SU-DHL-6 (cell line): ENCODE results near the gene VWA2.

Source experiments
- H2AFZ ChIP-seq: fragments of 200-600 bp; sonication (generic); 2 replicates; pipeline ENCODE4 v1.6.1; 2014; ENCODE audit warnings: low read depth, mild to moderate bottlenecking, moderate library complexity, mixed read lengths, antibody characterized with exemption, low read length; ENCODE audit not compliant: severe bottlenecking
- H3F3A ChIP-seq: fragments of 200-600 bp; shearing (Covaris generic); 2 replicates; pipeline ENCODE4 v1.6.0; 2016; ENCODE audit warnings: antibody characterized with exemption, mild to moderate bottlenecking; ENCODE audit not compliant: insufficient read depth
- H3K27ac ChIP-seq: fragments of 200-600 bp; sonication (generic); 2 replicates; pipeline ENCODE4 v1.5.1; 2016; ENCODE audit warnings: low read depth, mild to moderate bottlenecking, low read length, moderate library complexity, mixed read lengths
- H3K27me3 ChIP-seq: fragments of 200-600 bp; sonication (generic), shearing (Covaris generic); 2 replicates; pipeline ENCODE4 v1.6.0; 2014; ENCODE audit warnings: mild to moderate bottlenecking, low read length
- H3K36me3 ChIP-seq: fragments of 200-600 bp; sonication (generic); 2 replicates; pipeline ENCODE4 v1.6.1; 2014; ENCODE audit warnings: mild to moderate bottlenecking, low read length, mixed read lengths
- H3K4me2 ChIP-seq: fragments of 300-600, 200-600 bp; shearing (Covaris generic), sonication (generic); 2 replicates; pipeline ENCODE4 v1.6.0; 2014; ENCODE audit warnings: low read length, low read depth, mild to moderate bottlenecking; ENCODE audit not compliant: poor library complexity, severe bottlenecking
- H3K4me3 ChIP-seq: fragments of 200-600 bp; sonication (generic); 2 replicates; pipeline ENCODE4 v1.5.1; 2014; ENCODE audit warnings: antibody characterized with exemption, low read length, mild to moderate bottlenecking, mixed read lengths; ENCODE audit not compliant: insufficient read depth, poor library complexity, severe bottlenecking
- H3K79me2 ChIP-seq: fragments of 200-600 bp; sonication (generic); 2 replicates; pipeline ENCODE4 v1.6.1; 2014; ENCODE audit warnings: mild to moderate bottlenecking, low read length, moderate library complexity; ENCODE audit not compliant: insufficient read depth
- H3K9ac ChIP-seq: fragments of 200-600 bp; sonication (generic); 2 replicates; pipeline ENCODE4 v1.7.0; 2014; ENCODE audit warnings: mild to moderate bottlenecking, low read length
- H3K9me2 ChIP-seq: fragments of 200-600 bp; sonication (generic); replicated peaks from 2 replicates; pipeline ENCODE4 v1.6.1; 2014; ENCODE audit warnings: low read length; ENCODE audit not compliant: insufficient read depth
- H3K9me3 ChIP-seq: fragments of 200-600 bp; sonication (generic); 2 replicates; pipeline ENCODE4 v1.6.1; 2014; ENCODE audit warnings: low read length, mixed read lengths; ENCODE audit not compliant: insufficient read depth
- H4K20me1 ChIP-seq: fragments of 200-600 bp; sonication (generic); 2 replicates; pipeline ENCODE4 v1.6.1; 2014; ENCODE audit warnings: low read depth, mild to moderate bottlenecking, antibody characterized with exemption, low read length, moderate library complexity, mixed read lengths
- EZH2phosphoT487 ChIP-seq: fragments of 200-600 bp; sonication (generic), shearing (Covaris generic); conservative IDR thresholded peaks from 2 replicates; pipeline ENCODE4 v1.6.1; 2018; ENCODE audit warnings: mild to moderate bottlenecking, antibody characterized with exemption, low read length, moderate library complexity, mixed read lengths
- TF ChIP-seq, protein P1 (sequence below): fragments of 200-600 bp; sonication (generic); IDR thresholded peaks from one replicate; pipeline ENCODE4 v1.5.1; 2017; ENCODE audit warnings: antibody characterized with exemption, mild to moderate bottlenecking, low read length, moderate library complexity; ENCODE audit not compliant: insufficient read depth, poor library complexity, severe bottlenecking

The VWA2 gene

DNA sequence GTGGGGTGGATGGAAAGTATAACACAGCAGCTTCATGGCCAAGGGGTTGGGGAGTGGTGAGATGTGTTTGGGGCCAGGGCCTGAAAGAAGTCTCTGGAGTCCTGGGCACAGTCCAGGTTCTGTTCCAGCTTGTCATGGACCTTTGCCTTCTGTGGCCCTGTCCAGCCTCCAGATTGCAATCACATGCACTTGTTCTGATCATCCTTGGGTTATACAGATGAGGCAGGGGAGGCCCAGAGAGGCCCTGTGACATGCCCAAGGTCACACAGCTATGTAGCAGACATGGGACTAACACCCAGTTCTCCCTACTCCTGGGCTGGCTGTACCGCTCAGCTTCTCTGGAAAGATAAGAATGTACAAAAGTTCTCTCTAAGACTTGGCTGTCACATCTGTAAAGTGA is 11.7 kb downstream of the VWA2 start:
- H3K4me3 ChIP-seq = no peak overlapping the region
- no peak overlapping the region for H3K9ac ChIP-seq
- H2AFZ ChIP-seq = no peak overlapping the region
- H3K27ac ChIP-seq = no peak overlapping the region
- H3K9me3 ChIP-seq = no peaks in the 10 kb centered on the region
- H3K27me3 ChIP-seq = no peaks in the 10 kb centered on the region
- H3K9me2 ChIP-seq = no peaks in the 10 kb centered on the region
- no peaks in the 10 kb centered on the region for H3K79me2 ChIP-seq
- H3F3A ChIP-seq = no peaks in the 10 kb centered on the region
- no peak for TF ChIP-seq EZH2phosphoT487
- TF ChIP-seq, protein P1, sequence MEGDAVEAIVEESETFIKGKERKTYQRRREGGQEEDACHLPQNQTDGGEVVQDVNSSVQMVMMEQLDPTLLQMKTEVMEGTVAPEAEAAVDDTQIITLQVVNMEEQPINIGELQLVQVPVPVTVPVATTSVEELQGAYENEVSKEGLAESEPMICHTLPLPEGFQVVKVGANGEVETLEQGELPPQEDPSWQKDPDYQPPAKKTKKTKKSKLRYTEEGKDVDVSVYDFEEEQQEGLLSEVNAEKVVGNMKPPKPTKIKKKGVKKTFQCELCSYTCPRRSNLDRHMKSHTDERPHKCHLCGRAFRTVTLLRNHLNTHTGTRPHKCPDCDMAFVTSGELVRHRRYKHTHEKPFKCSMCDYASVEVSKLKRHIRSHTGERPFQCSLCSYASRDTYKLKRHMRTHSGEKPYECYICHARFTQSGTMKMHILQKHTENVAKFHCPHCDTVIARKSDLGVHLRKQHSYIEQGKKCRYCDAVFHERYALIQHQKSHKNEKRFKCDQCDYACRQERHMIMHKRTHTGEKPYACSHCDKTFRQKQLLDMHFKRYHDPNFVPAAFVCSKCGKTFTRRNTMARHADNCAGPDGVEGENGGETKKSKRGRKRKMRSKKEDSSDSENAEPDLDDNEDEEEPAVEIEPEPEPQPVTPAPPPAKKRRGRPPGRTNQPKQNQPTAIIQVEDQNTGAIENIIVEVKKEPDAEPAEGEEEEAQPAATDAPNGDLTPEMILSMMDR = no peak
- H3K36me3 ChIP-seq = no peaks in the 10 kb centered on the region
- no peaks in the 10 kb centered on the region for H4K20me1 ChIP-seq
- H3K4me2 ChIP-seq = no peak overlapping the region

DNA sequence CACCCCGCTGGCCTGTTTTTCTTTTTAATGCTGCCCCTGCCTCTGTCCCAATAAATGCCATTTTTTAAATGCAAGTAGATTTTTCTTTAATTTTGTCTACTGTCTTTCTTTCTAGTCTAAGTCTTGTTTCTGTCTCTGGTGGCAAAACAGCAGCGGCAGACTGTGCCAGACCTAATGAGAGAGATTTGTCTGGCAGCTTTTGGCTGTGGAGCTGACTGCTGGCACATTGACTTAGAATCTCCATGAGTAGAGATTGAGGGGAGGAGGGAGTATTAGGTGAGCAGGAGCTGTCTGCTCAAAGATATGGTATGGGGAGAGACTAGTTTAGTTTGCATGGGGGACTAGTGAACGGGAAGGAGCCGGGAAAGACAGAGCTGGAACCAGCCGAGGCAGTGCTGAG is 13.0 kb downstream of the VWA2 start:
- Histone ChIP-seq H3K27me3 (no peaks in the 10 kb centered on the region), H2AFZ (no peak overlapping the region), H3K9ac (no peak overlapping the region), H3K79me2 (no peaks in the 10 kb centered on the region), H3K27ac (no peak overlapping the region), H3K9me3 (no peaks in the 10 kb centered on the region), H3F3A (no peaks in the 10 kb centered on the region), H3K9me2 (no peaks in the 10 kb centered on the region), H4K20me1 (no peaks in the 10 kb centered on the region), H3K4me2 (no peak overlapping the region), H3K4me3 (no peak overlapping the region), H3K36me3 (no peaks in the 10 kb centered on the region)
- TF ChIP-seq, protein P1 = no peak
- TF ChIP-seq EZH2phosphoT487 = no peak

DNA sequence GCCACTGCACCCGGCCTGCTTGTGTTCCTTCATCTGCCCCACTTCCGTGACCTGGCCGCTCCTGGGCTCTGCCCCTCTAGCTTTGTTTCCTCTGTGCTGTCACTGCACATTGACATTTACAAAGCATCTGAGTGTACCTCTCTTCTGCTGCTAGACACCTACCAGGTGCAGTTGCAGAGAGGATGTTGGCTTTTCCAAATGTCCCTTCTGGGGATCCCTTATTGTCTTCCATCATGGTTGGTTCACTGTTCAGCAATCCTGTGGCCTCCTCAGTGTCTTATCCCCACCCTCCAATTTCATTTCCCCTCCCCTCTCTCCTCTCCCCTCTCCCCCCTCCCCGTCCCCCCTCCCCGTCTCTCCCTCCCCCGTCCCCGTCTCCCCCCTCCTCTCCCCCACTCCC is 13.8 kb downstream of the VWA2 start:
- Histone ChIP-seq H2AFZ (no peak overlapping the region), H4K20me1 (no peaks in the 10 kb centered on the region), H3K9me2 (no peaks in the 10 kb centered on the region), H3K27ac (no peak overlapping the region), H3K9ac (no peak overlapping the region), H3K4me2 (no peak overlapping the region), H3K9me3 (no peaks in the 10 kb centered on the region), H3K4me3 (no peak overlapping the region), H3K36me3 (no peaks in the 10 kb centered on the region), H3F3A (no peaks in the 10 kb centered on the region), H3K79me2 (no peaks in the 10 kb centered on the region), H3K27me3 (no peaks in the 10 kb centered on the region)
- TF ChIP-seq, protein P1 = no peak
- TF ChIP-seq EZH2phosphoT487 = no peak
